ENCODE results near the gene GPD1. TPM values are rescaled to one million over a fixed set of nuclear protein-coding genes. Genes with fewer than 3 reads are reported as not detected.
A peak's percentile ranks its signal among the peaks of the same experiment; 100 is the strongest.

The GPD1 gene
- total and polyA plus RNA-seq, 3 experiments from 2014 or later, result 0.55 to 0.70 TPM; not detected in 1

GRCh38 chr12:50119387-50119786, 15.6 kb downstream of the GPD1 start:
- H3K9me3 ChIP-seq (ENCODE audit: low read length), result no peaks in the 10 kb centered on the region
- Mint-ChIP-seq H3K36me3 (peaks cover 0 to 78% (median 15%) of the 10 kb centered on the region in 3 donors), H3K27ac (peak overlapping the region in 2 of 8 donors; percentile 7 to 47), H3K4me3 (no peak overlapping the region), H3K27me3 (no peaks in the 10 kb centered on the region), H3K9me3 (no peaks in the 10 kb centered on the region), H3K4me1 (peaks cover 38 to 78% (median 47%) of the 10 kb centered on the region in 3 donors)
- peaks cover 46% of the 10 kb centered on the region for H3K36me3 ChIP-seq (ENCODE audit: insufficient read depth, low read length)
- H3K4me3 ChIP-seq (ENCODE audit: low read length), result no peak overlapping the region
- peaks cover 23% of the 10 kb centered on the region for H3K4me1 ChIP-seq (ENCODE audit: insufficient read depth, low read length)
- H3K27me3 ChIP-seq (ENCODE audit: insufficient read depth, low read length, poor library complexity, severe bottlenecking), result no peaks in the 10 kb centered on the region
- ChIA-PET CTCF (interaction anchor here (1.3 kb wide), 2 partner anchors 8 to 56 kb away, joined by 4 to 6 read pairs; partner anchors contain the start of gene COX14), POLR2A (no interaction called here)
- DNase-seq, result no peak
- H3K27ac ChIP-seq (ENCODE audit: low read depth, low read length), result no peak overlapping the region

- no peaks in the 10 kb centered on the region for H3K27me3 Mint-ChIP-seq
- H3K27ac Mint-ChIP-seq, result peak overlapping the region in 2 of 8 donors; percentile 52 to 94
- Histone ChIP-seq H3K36me3 (ENCODE audit: insufficient read depth, low read length) (peaks cover 49% of the 10 kb centered on the region), H3K27me3 (ENCODE audit: insufficient read depth, low read length, poor library complexity, severe bottlenecking) (no peaks in the 10 kb centered on the region), H3K27ac (ENCODE audit: low read depth, low read length) (no peak overlapping the region), H3K4me3 (ENCODE audit: low read length) (no peak overlapping the region), H3K9me3 (ENCODE audit: low read length) (no peaks in the 10 kb centered on the region), H3K4me1 (ENCODE audit: insufficient read depth, low read length) (peaks cover 27% of the 10 kb centered on the region)
- ChIA-PET CTCF (interaction anchor here (0.8 to 1.0 kb wide), 2 partner anchors 8 to 12 kb away, joined by 3 to 4 read pairs; partner anchors contain the start of gene COX14), POLR2A (no interaction called here)
- peaks cover 0 to 83% (median 14%) of the 10 kb centered on the region in 3 donors for H3K36me3 Mint-ChIP-seq
- DNase-seq, result no peak
- H3K4me1 Mint-ChIP-seq, result peaks cover 43 to 81% (median 51%) of the 10 kb centered on the region in 3 donors
- no peaks in the 10 kb centered on the region for H3K9me3 Mint-ChIP-seq
- no peak overlapping the region for H3K4me3 Mint-ChIP-seq
Measured at GRCh38 chr12:50120521-50120920, 16.7 kb downstream of the GPD1 start.

GRCh38 chr12:50120953-50121352, 17.1 kb downstream of the GPD1 start:
- no peaks in the 10 kb centered on the region for H3K9me3 Mint-ChIP-seq
- no peaks in the 10 kb centered on the region for H3K9me3 ChIP-seq (ENCODE audit: low read length)
- H3K27me3 ChIP-seq (ENCODE audit: insufficient read depth, low read length, poor library complexity, severe bottlenecking), result no peaks in the 10 kb centered on the region
- H3K27ac Mint-ChIP-seq, result peak overlapping the region in 1 of 8 donors; percentile 94
- H3K4me1 Mint-ChIP-seq, result peaks cover 43 to 81% (median 51%) of the 10 kb centered on the region in 3 donors
- ChIA-PET CTCF (interaction anchor here (0.8 to 1.8 kb wide), 3 partner anchors 9 to 11 kb away, joined by 3 to 5 read pairs (median 4); partner anchors contain the start of gene COX14), POLR2A (no interaction called here)
- no peak for DNase-seq
- no peak overlapping the region for H3K4me3 Mint-ChIP-seq
- no peak overlapping the region for H3K27ac ChIP-seq (ENCODE audit: low read depth, low read length)
- H3K27me3 Mint-ChIP-seq, result peaks cover 0 to 2% of the 10 kb centered on the region in 2 donors
- peaks cover 0 to 83% (median 12%) of the 10 kb centered on the region in 3 donors for H3K36me3 Mint-ChIP-seq
- peaks cover 24% of the 10 kb centered on the region for H3K4me1 ChIP-seq (ENCODE audit: insufficient read depth, low read length)
- peaks cover 49% of the 10 kb centered on the region for H3K36me3 ChIP-seq (ENCODE audit: insufficient read depth, low read length)
- H3K4me3 ChIP-seq (ENCODE audit: low read length), result no peak overlapping the region

- peak overlapping the region in 5 of 8 donors; percentile 5 to 40 (median 37) for H3K27ac Mint-ChIP-seq
- no peaks in the 10 kb centered on the region for H3K27me3 ChIP-seq (ENCODE audit: insufficient read depth, low read length, poor library complexity, severe bottlenecking)
- H3K27ac ChIP-seq (ENCODE audit: low read depth, low read length), result no peak overlapping the region
- peaks cover 0 to 2% of the 10 kb centered on the region in 2 donors for H3K27me3 Mint-ChIP-seq
- peaks cover 38 to 76% (median 45%) of the 10 kb centered on the region in 3 donors for H3K4me1 Mint-ChIP-seq
- H3K4me3 Mint-ChIP-seq, result no peak overlapping the region
- DNase-seq, result no peak
- no peaks in the 10 kb centered on the region for H3K9me3 Mint-ChIP-seq
- no peaks in the 10 kb centered on the region for H3K9me3 ChIP-seq (ENCODE audit: low read length)
- ChIA-PET POLR2A (interaction anchor here (1.1 kb wide), 1 partner anchor 10 kb away, joined by 3 read pairs; the partner anchor contains the start of gene COX14), CTCF (interaction anchor here (1.8 kb wide), 1 partner anchor 10 kb away, joined by 5 read pairs; the partner anchor contains the start of gene COX14)
- peaks cover 44% of the 10 kb centered on the region for H3K36me3 ChIP-seq (ENCODE audit: insufficient read depth, low read length)
- H3K4me1 ChIP-seq (ENCODE audit: insufficient read depth, low read length), result peaks cover 17% of the 10 kb centered on the region
- H3K36me3 Mint-ChIP-seq, result peaks cover 0 to 80% (median 11%) of the 10 kb centered on the region in 3 donors
- no peak overlapping the region for H3K4me3 ChIP-seq (ENCODE audit: low read length)
Measured at GRCh38 chr12:50121641-50122040, 17.8 kb downstream of the GPD1 start.

GRCh38 chr12:50123203-50123602, 19.4 kb downstream of the GPD1 start:
- H3K36me3 Mint-ChIP-seq, result peaks cover 0 to 85% (median 13%) of the 10 kb centered on the region in 3 donors
- Histone ChIP-seq H3K27ac (ENCODE audit: low read depth, low read length) (no peak overlapping the region), H3K36me3 (ENCODE audit: insufficient read depth, low read length) (peaks cover 42% of the 10 kb centered on the region), H3K4me3 (ENCODE audit: low read length) (no peak overlapping the region), H3K9me3 (ENCODE audit: low read length) (no peaks in the 10 kb centered on the region), H3K4me1 (ENCODE audit: insufficient read depth, low read length) (peaks cover 8% of the 10 kb centered on the region), H3K27me3 (ENCODE audit: insufficient read depth, low read length, poor library complexity, severe bottlenecking) (no peaks in the 10 kb centered on the region)
- peaks cover 35 to 72% (median 47%) of the 10 kb centered on the region in 3 donors for H3K4me1 Mint-ChIP-seq
- H3K9me3 Mint-ChIP-seq, result no peaks in the 10 kb centered on the region
- H3K27ac Mint-ChIP-seq, result peak overlapping the region in 4 of 8 donors; percentile 23 to 51 (median 30)
- peaks cover 0 to 2% of the 10 kb centered on the region in 2 donors for H3K27me3 Mint-ChIP-seq
- CTCF ChIA-PET, result interaction anchor here (3.7 kb wide), 1 partner anchor 12 kb away, joined by 17 read pairs; the partner anchor contains the start of gene COX14
- POLR2A ChIA-PET, result no interaction called here
- DNase-seq, result no peak
- H3K4me3 Mint-ChIP-seq, result no peak overlapping the region

GRCh38 chr12:50127546-50127945, 23.7 kb downstream of the GPD1 start:
- Histone ChIP-seq H3K27me3 (ENCODE audit: insufficient read depth, low read length, poor library complexity, severe bottlenecking) (no peaks in the 10 kb centered on the region), H3K9me3 (ENCODE audit: low read length) (no peaks in the 10 kb centered on the region), H3K36me3 (ENCODE audit: insufficient read depth, low read length) (peaks cover 36% of the 10 kb centered on the region), H3K4me3 (ENCODE audit: low read length) (no peak overlapping the region), H3K4me1 (ENCODE audit: insufficient read depth, low read length) (peaks cover 8% of the 10 kb centered on the region), H3K27ac (ENCODE audit: low read depth, low read length) (no peak overlapping the region)
- Mint-ChIP-seq H3K9me3 (no peaks in the 10 kb centered on the region), H3K4me3 (no peak overlapping the region), H3K27ac (peak overlapping the region in 4 of 8 donors; percentile 0 to 55 (median 43)), H3K4me1 (peaks cover 26 to 51% (median 49%) of the 10 kb centered on the region in 3 donors), H3K36me3 (peaks cover 4 to 82% (median 19%) of the 10 kb centered on the region in 3 donors), H3K27me3 (peaks cover 0 to 2% of the 10 kb centered on the region in 2 donors)
- no peak for DNase-seq
- ChIA-PET POLR2A (no interaction called here), CTCF (interaction anchor here (0.6 to 6.4 kb wide), 2 partner anchors 15 to 459 kb away, joined by 5 to 69 read pairs; partner anchors contain the start of gene COX14)

- no peak overlapping the region for H3K27ac ChIP-seq (ENCODE audit: low read depth, low read length)
- peaks cover 4 to 82% (median 14%) of the 10 kb centered on the region in 3 donors for H3K36me3 Mint-ChIP-seq
- H3K36me3 ChIP-seq (ENCODE audit: insufficient read depth, low read length), result peaks cover 29% of the 10 kb centered on the region
- H3K9me3 Mint-ChIP-seq, result no peaks in the 10 kb centered on the region
- ChIA-PET CTCF (interaction anchor here (0.9 to 6.4 kb wide), 2 partner anchors 17 to 47 kb away, joined by 3 to 69 read pairs; partner anchors contain the start of gene COX14), POLR2A (interaction anchor here (0.7 kb wide), 1 partner anchor 119 kb away, joined by 8 read pairs; no protein-coding TSS in a partner anchor)
- no peaks in the 10 kb centered on the region for H3K9me3 ChIP-seq (ENCODE audit: low read length)
- H3K27me3 ChIP-seq (ENCODE audit: insufficient read depth, low read length, poor library complexity, severe bottlenecking), result no peaks in the 10 kb centered on the region
- no peak overlapping the region for H3K4me3 Mint-ChIP-seq
- peak overlapping the region in 1 of 8 donors; percentile 46 for H3K27ac Mint-ChIP-seq
- H3K4me3 ChIP-seq (ENCODE audit: low read length), result no peak overlapping the region
- H3K4me1 ChIP-seq (ENCODE audit: insufficient read depth, low read length), result peaks cover 8% of the 10 kb centered on the region
- H3K4me1 Mint-ChIP-seq, result peaks cover 24 to 44% (median 41%) of the 10 kb centered on the region in 3 donors
- H3K27me3 Mint-ChIP-seq, result peaks cover 0 to 2% of the 10 kb centered on the region in 2 donors
- DNase-seq, result no peak
Measured at GRCh38 chr12:50129290-50129689, 25.5 kb downstream of the GPD1 start.

Measured in CD8-positive, alpha-beta memory T cell (primary cell).